GM12873 (cell line): ENCODE measurements around the gene FRMD1.

Experiments used
- CTCF ChIP-seq: IDR thresholded peaks from 2 replicates; pipeline ENCODE4 v1.5.1; 2012; ENCODE audit warnings: low read depth, mild to moderate bottlenecking, moderate library complexity, low read length, control low read depth; ENCODE audit not compliant: insufficient read depth; ENCODE audit errors: missing control alignments

Gene FRMD1

GRCh38 chr6:168061269-168062210 is 17.5 kb downstream of the FRMD1 start:
- no peak for TF ChIP-seq CTCF

DNA sequence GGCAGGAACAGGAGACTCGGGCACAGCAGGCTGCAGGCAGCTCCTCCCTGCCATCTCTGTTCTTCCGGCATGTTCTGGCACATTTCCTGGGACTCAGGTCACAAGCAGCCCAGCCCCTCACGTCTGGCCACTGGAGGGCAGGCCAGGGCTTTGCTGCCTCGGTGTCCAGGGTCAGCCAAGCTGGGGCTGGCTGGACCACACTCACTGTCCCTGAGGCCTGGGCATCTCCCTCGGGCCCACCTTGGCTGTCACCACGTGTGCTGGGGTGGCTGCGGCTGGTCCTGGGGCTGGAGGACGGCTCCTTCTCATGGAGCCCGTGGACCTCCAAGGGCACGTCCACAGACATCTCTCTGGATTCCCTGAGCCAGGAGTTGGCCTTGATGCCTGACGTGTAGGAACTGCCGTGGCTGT is 18.5 kb downstream of the FRMD1 start:
- peak; percentile 13 for TF ChIP-seq CTCF

GRCh38 chr6:168058691-168059551 is 20.1 kb downstream of the FRMD1 start:
- TF ChIP-seq CTCF = no peak

DNA sequence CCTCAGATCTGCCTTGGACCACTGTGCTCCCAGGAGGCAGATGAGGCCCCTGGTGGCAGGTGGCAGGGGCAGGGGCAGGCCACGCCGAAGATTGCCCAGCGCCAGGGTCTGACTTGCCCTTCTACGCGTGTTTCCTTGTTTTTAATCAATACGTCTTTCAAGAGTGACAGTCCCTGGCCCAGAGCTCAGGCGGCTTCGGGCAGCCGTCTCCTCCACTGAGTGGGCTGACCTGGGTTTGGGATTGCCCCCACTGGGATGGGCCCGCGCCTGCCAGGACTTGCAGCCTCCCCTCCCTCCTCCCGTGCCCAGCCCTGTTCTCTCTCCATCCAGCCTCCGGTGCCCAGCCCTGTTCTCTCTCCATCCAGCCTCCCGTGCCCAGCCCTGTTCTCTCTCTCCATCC is 21.2 kb downstream of the FRMD1 start:
- TF ChIP-seq CTCF = no peak

GRCh38 chr6:168056892-168057527 is 22.0 kb downstream of the FRMD1 start:
- TF ChIP-seq CTCF = no peak

- TF ChIP-seq CTCF = no peak
Observed at GRCh38 chr6:168055696-168056489, 23.1 kb downstream of the FRMD1 start.
